OCI-M1 (cell line): ENCODE measurements around the gene BRD4.
A peak's percentile ranks its signal among the peaks of the same experiment; 100 is the strongest.

Source experiments
- DNase-seq: peaks from one replicate; lab custom pipeline; 2025; lab: John Stamatoyannopoulos, UW

BRD4 gene

GRCh38 chr19:15265214-15265849 is 67.0 kb downstream of the BRD4 start:
- no peak for DNase-seq

GRCh38 chr19:15264933-15265206 is 67.5 kb downstream of the BRD4 start:
- no peak for DNase-seq

- peak; percentile 89 for DNase-seq
Observed at GRCh38 chr19:15264061-15264932, 68.0 kb downstream of the BRD4 start.

GRCh38 chr19:15263361-15263985 is 68.9 kb downstream of the BRD4 start:
- no peak for DNase-seq

- no peak for DNase-seq
Observed at GRCh38 chr19:15262011-15262410, 70.3 kb downstream of the BRD4 start.

GRCh38 chr19:15260939-15261338 is 71.4 kb downstream of the BRD4 start:
- DNase-seq = no peak

- DNase-seq = no peak
Observed at GRCh38 chr19:15259907-15260306, 72.4 kb downstream of the BRD4 start.

GRCh38 chr19:15257782-15258181 is 74.6 kb downstream of the BRD4 start:
- no peak for DNase-seq

- no peak for DNase-seq
Observed at GRCh38 chr19:15256708-15257331, 75.5 kb downstream of the BRD4 start.

GRCh38 chr19:15255359-15255990 is 76.9 kb downstream of the BRD4 start:
- no peak for DNase-seq

- no peak for DNase-seq
Observed at GRCh38 chr19:15254547-15254946, 77.8 kb downstream of the BRD4 start.

GRCh38 chr19:15253513-15253912 is 78.8 kb downstream of the BRD4 start:
- DNase-seq = no peak

- no peak for DNase-seq
Observed at GRCh38 chr19:15253061-15253460, 79.3 kb downstream of the BRD4 start.

GRCh38 chr19:15252398-15253018 is 79.8 kb downstream of the BRD4 start:
- DNase-seq = peak; percentile 27

GRCh38 chr19:15251749-15252397 is 80.5 kb downstream of the BRD4 start:
- DNase-seq = no peak

- no peak for DNase-seq
Observed at GRCh38 chr19:15251010-15251748, 81.2 kb downstream of the BRD4 start.

GRCh38 chr19:15250640-15250993 is 81.7 kb downstream of the BRD4 start:
- no peak for DNase-seq

GRCh38 chr19:15249972-15250639 is 82.2 kb downstream of the BRD4 start:
- DNase-seq = no peak

GRCh38 chr19:15249528-15249874 is 82.8 kb downstream of the BRD4 start:
- no peak for DNase-seq
